ENCODE measurements around the gene PNN.
"Not testable (repeated sequence)": the region's sequence is repeated elsewhere in the genome, so short reads cannot be mapped to it uniquely, and the experiment has no call there.

The PNN gene

GRCh38 chr14:39174560-39175444 lies at the start of gene PNN:
TSS of gene PNN (plus strand) at chr14:39175254. CDS start at chr14:39175280, 26 bp downstream.
- peak within 1 kb of the TSS; percentile 99 for H3K4me3 ChIP-seq (ENCODE audit: low read depth, low read length)
- TF ChIP-seq CTCF (IDR thresholded peaks at IDR 0.05; ENCODE audit: low read depth, low read length) (no peak), MAX (IDR thresholded peaks at IDR 0.05; ENCODE audit: low read depth, low read length) (peak; percentile 36; the same call in 1 of the 2 replicates), POLR2A (IDR thresholded peaks at IDR 0.05; ENCODE audit: extremely low read depth, insufficient read length) (peak; percentile 88), MYC (IDR thresholded peaks at IDR 0.05; ENCODE audit: low read depth, low read length) (peak; percentile 43)
- DNase-seq (ENCODE audit: low read depth): peak; percentile 99

- H3K4me3 ChIP-seq (ENCODE audit: low read depth, low read length); DNase-seq (ENCODE audit: low read depth): not testable (repeated sequence)
These were observed 37.2 kb upstream of the PNN start for GRCh38 chr14:39137835-39138234.

- TF ChIP-seq MYC (IDR thresholded peaks at IDR 0.05; ENCODE audit: low read depth, low read length): no peak
- no peak for TF ChIP-seq MAX (IDR thresholded peaks at IDR 0.05; ENCODE audit: low read depth, low read length)
- no peak for TF ChIP-seq POLR2A (IDR thresholded peaks at IDR 0.05; ENCODE audit: extremely low read depth, insufficient read length)
- no peak for DNase-seq (ENCODE audit: low read depth)
- no peak overlapping the region for H3K4me3 ChIP-seq (ENCODE audit: low read depth, low read length)
These were observed 36.6 kb upstream of the PNN start for GRCh38 chr14:39138440-39138839.

GRCh38 chr14:39140170-39140569 lies 34.9 kb upstream of the PNN start:
- TF ChIP-seq CTCF (IDR thresholded peaks at IDR 0.05; ENCODE audit: low read depth, low read length): no peak
- no peak for TF ChIP-seq MAX (IDR thresholded peaks at IDR 0.05; ENCODE audit: low read depth, low read length)
- no peak for TF ChIP-seq POLR2A (IDR thresholded peaks at IDR 0.05; ENCODE audit: extremely low read depth, insufficient read length)
- TF ChIP-seq MYC (IDR thresholded peaks at IDR 0.05; ENCODE audit: low read depth, low read length): no peak
- no peak overlapping the region for H3K4me3 ChIP-seq (ENCODE audit: low read depth, low read length)
- no peak for DNase-seq (ENCODE audit: low read depth)

GRCh38 chr14:39141623-39142022 lies 33.4 kb upstream of the PNN start:
- H3K4me3 ChIP-seq (ENCODE audit: low read depth, low read length); DNase-seq (ENCODE audit: low read depth): not testable (repeated sequence)

- not testable (repeated sequence) for H3K4me3 ChIP-seq (ENCODE audit: low read depth, low read length); DNase-seq (ENCODE audit: low read depth)
These were observed 31.8 kb upstream of the PNN start for GRCh38 chr14:39143226-39143625.

GRCh38 chr14:39145266-39145966 lies 29.6 kb upstream of the PNN start:
- TF ChIP-seq MYC (IDR thresholded peaks at IDR 0.05; ENCODE audit: low read depth, low read length) (no peak), MAX (IDR thresholded peaks at IDR 0.05; ENCODE audit: low read depth, low read length) (no peak), CTCF (IDR thresholded peaks at IDR 0.05; ENCODE audit: low read depth, low read length) (no peak), POLR2A (IDR thresholded peaks at IDR 0.05; ENCODE audit: extremely low read depth, insufficient read length) (no peak)
- no peak for DNase-seq (ENCODE audit: low read depth)
- H3K4me3 ChIP-seq (ENCODE audit: low read depth, low read length): no peak overlapping the region
